CD4-positive, alpha-beta T cell (primary cell): ENCODE data around the gene ILKAP. TPM values are rescaled to one million over a fixed set of nuclear protein-coding genes. Genes with fewer than 3 reads are reported as not detected.

ENCODE experiments used
- ATAC-seq: fragments of 200-7000 bp; cut with Tn5 transposase; one replicate; pipeline ENCODE4 v1.10.0; 2022; ENCODE audit warnings: mild to moderate bottlenecking; ENCODE audit not compliant: poor library complexity
- CTCF ChIA-PET: fragments of 350-600 bp; sonication (Branson Sonifier 250); formaldehyde crosslinking; loops from one replicate; lab custom pipeline; 2021; ENCODE audit warnings: antibody characterized with exemption, inconsistent platforms; lab: Charles Lee
- POLR2A ChIA-PET: fragments of 350-600 bp; sonication (Branson Sonifier 250); formaldehyde crosslinking; loops from one replicate; lab custom pipeline; 2021; ENCODE audit warnings: antibody characterized with exemption, inconsistent platforms; lab: Charles Lee
- DNase-seq, 14 experiments: peaks; one replicate each; pipeline ENCODE4 v3.0.0-alpha.2; 2013 to 2020; ENCODE audit warnings: mixed read lengths in 2 of 14
- H3K27ac ChIP-seq, 2 donors: one replicate each; pipeline versions ENCODE4 v1.5.1 to v1.7.0; 2013; ENCODE audit warnings: low read length in 2 of 2, low read depth in 1 of 2, mild to moderate bottlenecking in 1 of 2
- H3K27me3 ChIP-seq, 2 experiments: 1 replicate in 1 of 2; 2 replicates in 1 of 2; pipeline versions ENCODE4 v1.6.1 to v1.7.0; 2013; ENCODE audit warnings: low read length in 2 of 2, control low read depth in 1 of 2, mild to moderate bottlenecking in 1 of 2, moderate library complexity in 1 of 2; ENCODE audit not compliant: insufficient read depth in 2 of 2, control insufficient read depth in 1 of 2
- H3K36me3 ChIP-seq: one replicate; pipeline ENCODE4 v1.6.1; 2013; ENCODE audit warnings: low read length, control low read depth; ENCODE audit not compliant: insufficient read depth
- H3K4me1 ChIP-seq: one replicate; pipeline ENCODE4 v1.6.1; 2013; ENCODE audit warnings: low read length, control low read depth; ENCODE audit not compliant: insufficient read depth
- H3K4me3 ChIP-seq: one replicate; pipeline ENCODE4 v1.5.1; 2013; ENCODE audit warnings: mild to moderate bottlenecking, low read length, moderate library complexity
- H3K9me3 ChIP-seq, 2 experiments: 1 replicate in 1 of 2; 2 replicates in 1 of 2; pipeline versions ENCODE4 v1.6.1 to v1.7.0; 2013; ENCODE audit warnings: low read length in 2 of 2, mild to moderate bottlenecking in 2 of 2, control low read depth in 1 of 2, moderate library complexity in 1 of 2; ENCODE audit not compliant: control insufficient read depth in 1 of 2, insufficient read depth in 1 of 2
- H3K27ac Mint-ChIP-seq: one replicate; pipeline ENCODE4 v1.8.0; 2020; ENCODE audit warnings: mixed read lengths
- H3K27me3 Mint-ChIP-seq: one replicate; pipeline ENCODE4 v1.8.0; 2021; ENCODE audit warnings: mixed read lengths
- H3K36me3 Mint-ChIP-seq: one replicate; pipeline ENCODE4 v1.8.0; 2021; ENCODE audit warnings: low read depth, mixed read lengths
- H3K4me1 Mint-ChIP-seq: one replicate; pipeline ENCODE4 v1.8.0; 2021; ENCODE audit warnings: low read depth, mixed read lengths
- H3K4me3 Mint-ChIP-seq: one replicate; pipeline ENCODE4 v1.8.0; 2020; ENCODE audit warnings: mild to moderate bottlenecking, mixed read lengths
- H3K9me3 Mint-ChIP-seq: one replicate; pipeline ENCODE4 v1.8.0; 2020; ENCODE audit warnings: mixed read lengths
- intact Hi-C, 2 experiments: fragments of 100-400 bp; cut with DNase I in 1 of 2; cut with micrococcal nuclease in 1 of 2; formaldehyde crosslinking; loops; one replicate each; pipeline versions ENCODE4 v1.15.1 to v1.9.0; 2023 to 2025; cut with DNase I, micrococcal nuclease
- total RNA-seq, 174 experiments: library from RNA in 2 of 174; stranded (reverse) in 2 of 174; gene quantifications; one replicate each; pipeline ENCODE4 v1.2.3 and lab custom pipeline; 2021 to 2026
- TF ChIP-seq, protein P1 (sequence below): fragments of 200-600 bp; IDR thresholded peaks from one replicate; pipeline ENCODE4 v1.8.0; 2022; ENCODE audit warnings: antibody characterized with exemption, mild to moderate bottlenecking

ILKAP gene
- total RNA-seq, 2 experiments from 2014 or later, result 133 to 143 TPM

DNA sequence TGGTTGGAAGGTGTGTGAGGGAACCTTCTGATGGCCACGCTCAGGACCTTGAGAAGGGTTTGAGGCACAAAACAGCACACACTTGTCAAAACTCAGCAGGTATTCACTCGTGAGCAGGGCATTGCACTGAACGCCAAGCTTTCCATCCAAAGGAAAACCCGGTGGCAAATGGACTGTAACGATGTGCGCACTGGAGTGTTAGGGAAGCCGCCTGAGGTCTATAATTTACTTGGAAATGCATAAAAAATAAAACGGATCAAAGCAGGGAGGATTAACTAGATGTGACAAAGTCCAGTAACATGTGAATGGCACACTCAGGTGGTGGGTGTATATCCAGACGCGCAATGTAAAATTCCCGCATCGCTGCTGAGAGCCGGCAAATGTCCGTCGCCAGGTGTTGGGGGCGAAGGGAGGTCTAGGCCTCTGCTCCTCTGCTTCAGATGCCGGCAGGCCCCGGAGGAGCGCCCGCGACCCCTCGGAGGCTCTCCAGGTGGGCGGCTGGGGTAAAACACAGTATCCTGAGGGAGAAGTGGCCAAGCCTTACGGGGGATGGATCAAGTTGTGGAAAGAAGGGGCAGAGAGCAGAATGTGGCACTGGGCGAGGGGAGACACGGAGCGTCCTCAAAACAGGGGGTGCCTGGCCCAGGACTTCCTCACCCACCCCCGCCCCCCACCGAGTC is 21.0 kb upstream of the ILKAP start:
- H3K27ac Mint-ChIP-seq, result no peak overlapping the region
- no peaks in the 10 kb centered on the region for H3K9me3 ChIP-seq
- H3K4me1 Mint-ChIP-seq, result peaks cover 4% of the 10 kb centered on the region
- H3K27me3 ChIP-seq, result peaks cover 0 to 2% of the 10 kb centered on the region in 2 experiments
- CTCF ChIA-PET, result no interaction called here
- intact Hi-C loops, result no loop called here
- no peaks in the 10 kb centered on the region for H3K27me3 Mint-ChIP-seq
- POLR2A ChIA-PET, result interaction anchor here (0.6 kb wide), 1 partner anchor 41 kb away, joined by 3 read pairs; no protein-coding TSS in a partner anchor
- no peak for DNase-seq
- H3K4me3 ChIP-seq, result no peak overlapping the region
- TF ChIP-seq, protein P1, sequence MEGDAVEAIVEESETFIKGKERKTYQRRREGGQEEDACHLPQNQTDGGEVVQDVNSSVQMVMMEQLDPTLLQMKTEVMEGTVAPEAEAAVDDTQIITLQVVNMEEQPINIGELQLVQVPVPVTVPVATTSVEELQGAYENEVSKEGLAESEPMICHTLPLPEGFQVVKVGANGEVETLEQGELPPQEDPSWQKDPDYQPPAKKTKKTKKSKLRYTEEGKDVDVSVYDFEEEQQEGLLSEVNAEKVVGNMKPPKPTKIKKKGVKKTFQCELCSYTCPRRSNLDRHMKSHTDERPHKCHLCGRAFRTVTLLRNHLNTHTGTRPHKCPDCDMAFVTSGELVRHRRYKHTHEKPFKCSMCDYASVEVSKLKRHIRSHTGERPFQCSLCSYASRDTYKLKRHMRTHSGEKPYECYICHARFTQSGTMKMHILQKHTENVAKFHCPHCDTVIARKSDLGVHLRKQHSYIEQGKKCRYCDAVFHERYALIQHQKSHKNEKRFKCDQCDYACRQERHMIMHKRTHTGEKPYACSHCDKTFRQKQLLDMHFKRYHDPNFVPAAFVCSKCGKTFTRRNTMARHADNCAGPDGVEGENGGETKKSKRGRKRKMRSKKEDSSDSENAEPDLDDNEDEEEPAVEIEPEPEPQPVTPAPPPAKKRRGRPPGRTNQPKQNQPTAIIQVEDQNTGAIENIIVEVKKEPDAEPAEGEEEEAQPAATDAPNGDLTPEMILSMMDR, result no peak
- H3K4me3 Mint-ChIP-seq, result no peak overlapping the region
- H3K27ac ChIP-seq, result no peak overlapping the region
- H3K9me3 Mint-ChIP-seq, result no peaks in the 10 kb centered on the region
- no peaks in the 10 kb centered on the region for H3K36me3 Mint-ChIP-seq
- H3K4me1 ChIP-seq, result no peaks in the 10 kb centered on the region
- no peaks in the 10 kb centered on the region for H3K36me3 ChIP-seq
- ATAC-seq, result no peak

DNA sequence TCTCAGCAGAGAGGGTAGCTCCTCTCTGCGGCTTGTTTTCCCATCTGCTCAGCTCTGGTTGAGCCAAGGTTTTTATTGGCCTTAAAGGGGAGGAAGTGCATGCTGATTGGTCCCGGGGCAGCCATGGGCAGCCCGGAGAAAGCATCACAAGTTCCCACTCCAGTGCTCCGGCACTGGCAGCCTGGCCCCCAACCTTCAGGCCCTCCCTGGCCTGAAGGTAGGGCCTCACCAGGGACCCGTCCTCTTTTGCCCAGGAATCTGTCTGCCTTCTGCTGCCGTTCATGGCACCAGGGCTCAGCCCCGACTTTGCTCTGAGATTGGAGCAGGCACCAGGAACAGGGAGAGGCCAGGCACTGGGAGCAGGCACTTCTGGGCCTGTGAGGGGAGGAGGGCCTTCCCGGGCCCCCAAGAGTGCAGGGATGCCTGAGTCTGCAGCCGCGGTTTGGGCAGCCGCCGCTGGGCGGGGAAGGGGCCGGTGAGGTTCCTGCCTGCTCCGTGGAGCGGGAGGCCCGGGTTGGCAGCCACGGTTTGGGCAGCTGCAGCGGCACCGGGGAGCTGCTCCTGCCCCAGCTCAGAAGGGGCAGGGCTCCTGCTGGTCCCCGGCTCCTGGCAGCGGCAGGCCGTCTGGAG is 17.5 kb upstream of the ILKAP start:
- H3K27me3 ChIP-seq, result peaks cover 2 to 4% of the 10 kb centered on the region in 2 experiments
- H3K27ac ChIP-seq, result no peak overlapping the region
- intact Hi-C loops, result no loop called here
- H3K27ac Mint-ChIP-seq, result no peak overlapping the region
- no peaks in the 10 kb centered on the region for H3K9me3 ChIP-seq
- H3K36me3 Mint-ChIP-seq, result no peaks in the 10 kb centered on the region
- DNase-seq (peak in 1 of 14 experiments; percentile 40), ATAC-seq (no peak)
- no peak overlapping the region for H3K4me3 Mint-ChIP-seq
- TF ChIP-seq, protein P1, result no peak
- H3K4me1 ChIP-seq, result no peaks in the 10 kb centered on the region
- ChIA-PET POLR2A (interaction anchor here (2.1 kb wide), 1 partner anchor 18 kb away, joined by 4 read pairs; no protein-coding TSS in a partner anchor), CTCF (no interaction called here)
- no peaks in the 10 kb centered on the region for H3K4me1 Mint-ChIP-seq
- no peaks in the 10 kb centered on the region for H3K36me3 ChIP-seq
- peak overlapping the region; percentile 33 for H3K4me3 ChIP-seq
- peaks cover 6% of the 10 kb centered on the region for H3K27me3 Mint-ChIP-seq
- no peaks in the 10 kb centered on the region for H3K9me3 Mint-ChIP-seq

DNA sequence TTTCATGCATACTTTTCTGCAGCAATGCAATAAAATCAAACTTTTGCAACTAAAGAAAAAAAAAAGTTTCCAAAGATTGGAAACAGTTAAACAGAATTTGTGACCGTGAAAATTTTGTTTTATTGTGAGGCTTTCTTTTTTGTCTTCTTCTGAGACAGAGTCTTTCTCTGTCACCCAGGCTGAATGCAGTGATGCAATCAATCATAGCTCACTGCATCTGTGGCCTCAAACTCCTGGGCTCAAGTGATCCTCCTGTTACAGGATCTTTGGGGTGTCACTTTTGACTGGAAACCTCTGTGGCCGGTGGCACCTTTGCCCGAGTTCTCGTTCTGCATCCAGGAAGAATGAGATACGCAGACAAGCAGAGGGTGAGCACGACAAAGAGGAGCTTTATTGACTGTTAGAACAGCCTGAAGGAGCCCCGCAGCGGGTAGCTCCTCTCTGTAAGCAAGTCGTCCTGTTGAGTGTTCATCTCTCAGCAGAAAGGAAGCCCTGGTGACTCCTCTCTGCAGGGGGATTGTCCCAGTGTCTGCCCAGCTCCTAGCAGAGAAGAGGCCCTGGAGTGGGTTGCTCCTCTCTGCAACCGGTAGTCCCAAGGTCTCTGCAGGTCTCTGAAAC is 16.9 kb upstream of the ILKAP start:
- POLR2A ChIA-PET, result interaction anchor here (2.1 kb wide), 1 partner anchor 19 kb away, joined by 4 read pairs; no protein-coding TSS in a partner anchor
- H3K4me1 ChIP-seq, result no peaks in the 10 kb centered on the region
- peaks cover 4 to 8% of the 10 kb centered on the region in 2 experiments for H3K27me3 ChIP-seq
- CTCF ChIA-PET, result no interaction called here
- TF ChIP-seq, protein P1, result no peak
- DNase-seq (no peak), ATAC-seq (no peak)
- no peaks in the 10 kb centered on the region for H3K36me3 ChIP-seq
- H3K27me3 Mint-ChIP-seq, result peaks cover 7% of the 10 kb centered on the region
- intact Hi-C loops, result no loop called here
- H3K4me3 Mint-ChIP-seq, result no peak overlapping the region
- H3K4me3 ChIP-seq, result no peak overlapping the region
- H3K27ac Mint-ChIP-seq, result no peak overlapping the region
- H3K9me3 ChIP-seq, result no peaks in the 10 kb centered on the region
- H3K9me3 Mint-ChIP-seq, result no peaks in the 10 kb centered on the region
- H3K27ac ChIP-seq, result no peak overlapping the region
- H3K4me1 Mint-ChIP-seq, result no peaks in the 10 kb centered on the region
- H3K36me3 Mint-ChIP-seq, result no peaks in the 10 kb centered on the region
